SU-DHL-6 (cell line): ENCODE results near the gene ACOX3.

Source experiments
- H2AFZ ChIP-seq: fragments of 200-600 bp; sonication (generic); 2 replicates; pipeline ENCODE4 v1.6.1; 2014; ENCODE audit warnings: low read depth, mild to moderate bottlenecking, moderate library complexity, mixed read lengths, antibody characterized with exemption, low read length; ENCODE audit not compliant: severe bottlenecking
- H3F3A ChIP-seq: fragments of 200-600 bp; shearing (Covaris generic); 2 replicates; pipeline ENCODE4 v1.6.0; 2016; ENCODE audit warnings: antibody characterized with exemption, mild to moderate bottlenecking; ENCODE audit not compliant: insufficient read depth
- H3K27ac ChIP-seq: fragments of 200-600 bp; sonication (generic); 2 replicates; pipeline ENCODE4 v1.5.1; 2016; ENCODE audit warnings: low read depth, mild to moderate bottlenecking, low read length, moderate library complexity, mixed read lengths
- H3K27me3 ChIP-seq: fragments of 200-600 bp; sonication (generic), shearing (Covaris generic); 2 replicates; pipeline ENCODE4 v1.6.0; 2014; ENCODE audit warnings: mild to moderate bottlenecking, low read length
- H3K36me3 ChIP-seq: fragments of 200-600 bp; sonication (generic); 2 replicates; pipeline ENCODE4 v1.6.1; 2014; ENCODE audit warnings: mild to moderate bottlenecking, low read length, mixed read lengths
- H3K4me2 ChIP-seq: fragments of 300-600, 200-600 bp; shearing (Covaris generic), sonication (generic); 2 replicates; pipeline ENCODE4 v1.6.0; 2014; ENCODE audit warnings: low read length, low read depth, mild to moderate bottlenecking; ENCODE audit not compliant: poor library complexity, severe bottlenecking
- H3K4me3 ChIP-seq: fragments of 200-600 bp; sonication (generic); 2 replicates; pipeline ENCODE4 v1.5.1; 2014; ENCODE audit warnings: antibody characterized with exemption, low read length, mild to moderate bottlenecking, mixed read lengths; ENCODE audit not compliant: insufficient read depth, poor library complexity, severe bottlenecking
- H3K79me2 ChIP-seq: fragments of 200-600 bp; sonication (generic); 2 replicates; pipeline ENCODE4 v1.6.1; 2014; ENCODE audit warnings: mild to moderate bottlenecking, low read length, moderate library complexity; ENCODE audit not compliant: insufficient read depth
- H3K9ac ChIP-seq: fragments of 200-600 bp; sonication (generic); 2 replicates; pipeline ENCODE4 v1.7.0; 2014; ENCODE audit warnings: mild to moderate bottlenecking, low read length
- H3K9me2 ChIP-seq: fragments of 200-600 bp; sonication (generic); replicated peaks from 2 replicates; pipeline ENCODE4 v1.6.1; 2014; ENCODE audit warnings: low read length; ENCODE audit not compliant: insufficient read depth
- H3K9me3 ChIP-seq: fragments of 200-600 bp; sonication (generic); 2 replicates; pipeline ENCODE4 v1.6.1; 2014; ENCODE audit warnings: low read length, mixed read lengths; ENCODE audit not compliant: insufficient read depth
- H4K20me1 ChIP-seq: fragments of 200-600 bp; sonication (generic); 2 replicates; pipeline ENCODE4 v1.6.1; 2014; ENCODE audit warnings: low read depth, mild to moderate bottlenecking, antibody characterized with exemption, low read length, moderate library complexity, mixed read lengths
- CTCF ChIP-seq: fragments of 200-600 bp; sonication (generic); IDR thresholded peaks from one replicate; pipeline ENCODE4 v1.5.1; 2017; ENCODE audit warnings: antibody characterized with exemption, mild to moderate bottlenecking, low read length, moderate library complexity; ENCODE audit not compliant: insufficient read depth, poor library complexity, severe bottlenecking
- EZH2phosphoT487 ChIP-seq: fragments of 200-600 bp; sonication (generic), shearing (Covaris generic); conservative IDR thresholded peaks from 2 replicates; pipeline ENCODE4 v1.6.1; 2018; ENCODE audit warnings: mild to moderate bottlenecking, antibody characterized with exemption, low read length, moderate library complexity, mixed read lengths

ACOX3 gene

GRCh38 chr4:8355864-8356565 lies 84.5 kb downstream of the ACOX3 start:
- Histone ChIP-seq H3K36me3 (no peaks in the 10 kb centered on the region), H3K9me2 (no peaks in the 10 kb centered on the region), H3K27me3 (no peaks in the 10 kb centered on the region), H4K20me1 (no peaks in the 10 kb centered on the region), H3K9me3 (no peaks in the 10 kb centered on the region), H3K9ac (no peak overlapping the region), H2AFZ (no peak overlapping the region), H3K4me3 (no peak overlapping the region), H3K27ac (no peak overlapping the region), H3K4me2 (no peak overlapping the region), H3K79me2 (no peaks in the 10 kb centered on the region), H3F3A (no peaks in the 10 kb centered on the region)
- TF ChIP-seq CTCF (no peak), EZH2phosphoT487 (no peak)

GRCh38 chr4:8355306-8355705 lies 85.2 kb downstream of the ACOX3 start:
- H2AFZ ChIP-seq, result no peak overlapping the region
- H3K27ac ChIP-seq, result no peak overlapping the region
- H3K4me2 ChIP-seq, result no peak overlapping the region

DNA sequence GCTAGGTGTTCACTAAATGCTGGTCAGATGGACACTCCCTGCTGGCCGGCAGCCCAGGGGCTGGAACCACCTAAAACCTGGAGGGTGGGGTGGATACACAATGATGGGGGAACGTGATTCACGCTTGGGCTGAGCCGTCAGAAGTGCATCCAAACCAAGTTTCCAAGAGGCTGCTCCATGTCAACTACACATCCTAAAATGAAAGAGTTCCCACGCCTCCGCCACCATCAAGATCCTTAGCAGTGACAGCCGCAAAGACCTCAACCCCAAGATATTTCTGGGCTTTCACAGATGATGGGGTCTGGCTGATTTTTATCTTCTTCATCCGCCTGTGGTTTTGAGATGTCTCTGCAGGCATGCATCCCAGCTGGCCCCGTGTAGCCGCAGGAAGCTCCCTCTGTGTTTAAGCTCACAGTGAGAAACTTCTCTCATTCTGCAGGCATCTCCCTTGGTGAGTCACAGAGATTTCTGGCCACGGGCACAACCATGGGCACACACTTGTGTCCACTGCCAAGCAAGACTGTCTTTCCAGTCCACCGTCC lies 86.5 kb downstream of the ACOX3 start:
- TF ChIP-seq CTCF (no peak), EZH2phosphoT487 (no peak)
- H2AFZ ChIP-seq, result no peak overlapping the region
- H3K4me2 ChIP-seq, result no peak overlapping the region
- no peaks in the 10 kb centered on the region for H4K20me1 ChIP-seq
- H3K4me3 ChIP-seq, result no peak overlapping the region
- H3K27ac ChIP-seq, result no peak overlapping the region
- no peaks in the 10 kb centered on the region for H3K9me3 ChIP-seq
- H3K9ac ChIP-seq, result no peak overlapping the region
- H3K79me2 ChIP-seq, result no peaks in the 10 kb centered on the region
- no peaks in the 10 kb centered on the region for H3F3A ChIP-seq
- no peaks in the 10 kb centered on the region for H3K36me3 ChIP-seq
- no peaks in the 10 kb centered on the region for H3K9me2 ChIP-seq
- no peaks in the 10 kb centered on the region for H3K27me3 ChIP-seq

More at GRCh38 chr4:8355306-8355705, 85.2 kb downstream of the ACOX3 start:
- H3K9me3 ChIP-seq, result no peaks in the 10 kb centered on the region
- H3K9me2 ChIP-seq, result no peaks in the 10 kb centered on the region
- no peaks in the 10 kb centered on the region for H4K20me1 ChIP-seq
- H3F3A ChIP-seq, result no peaks in the 10 kb centered on the region
- H3K4me3 ChIP-seq, result no peak overlapping the region
- TF ChIP-seq EZH2phosphoT487 (no peak), CTCF (no peak)
- no peak overlapping the region for H3K9ac ChIP-seq
- H3K36me3 ChIP-seq, result no peaks in the 10 kb centered on the region
- no peaks in the 10 kb centered on the region for H3K27me3 ChIP-seq
- no peaks in the 10 kb centered on the region for H3K79me2 ChIP-seq
